T-helper 1 cell treated with Interleukin-12 subunit alpha and Interleukin-12 subunit beta and Interleukin-4 antibody, amounts not matched to agents 30 μg/mL and 1 μg/mL, for 36 hours (primary cell): ENCODE measurements around the gene PM20D1.
"Not testable (repeated sequence)": the region's sequence is repeated elsewhere in the genome, so short reads cannot be mapped to it uniquely, and the experiment has no call there.

Experiments used
- H3K27ac Mint-ChIP-seq: one replicate; pipeline ENCODE4 v1.8.0; 2021; ENCODE audit warnings: mild to moderate bottlenecking, mixed read lengths
- H3K27me3 Mint-ChIP-seq: one replicate; pipeline ENCODE4 v1.8.0; 2021; ENCODE audit warnings: low read depth, mixed read lengths
- H3K36me3 Mint-ChIP-seq: one replicate; pipeline ENCODE4 v1.8.0; 2021; ENCODE audit warnings: low read depth, mixed read lengths
- H3K4me1 Mint-ChIP-seq: one replicate; pipeline ENCODE4 v1.8.0; 2021; ENCODE audit warnings: low read depth, mixed read lengths
- H3K4me3 Mint-ChIP-seq: one replicate; pipeline ENCODE4 v1.8.0; 2021; ENCODE audit warnings: mild to moderate bottlenecking, moderate library complexity, mixed read lengths
- H3K9me3 Mint-ChIP-seq: one replicate; pipeline ENCODE4 v1.8.0; 2021; ENCODE audit warnings: mixed read lengths

PM20D1 gene

GRCh38 chr1:205826016-205826806 is 23.7 kb downstream of the PM20D1 start:
- Mint-ChIP-seq H3K36me3 (no peaks in the 10 kb centered on the region), H3K4me3 (no peak overlapping the region), H3K27ac (no peak overlapping the region), H3K9me3 (no peaks in the 10 kb centered on the region), H3K27me3 (peaks cover 8% of the 10 kb centered on the region), H3K4me1 (peaks cover 13% of the 10 kb centered on the region)

- no peak overlapping the region for H3K4me3 Mint-ChIP-seq
- H3K4me1 Mint-ChIP-seq = peaks cover 13% of the 10 kb centered on the region
- H3K27me3 Mint-ChIP-seq = peaks cover 12% of the 10 kb centered on the region
- H3K9me3 Mint-ChIP-seq = no peaks in the 10 kb centered on the region
- H3K27ac Mint-ChIP-seq = no peak overlapping the region
- no peaks in the 10 kb centered on the region for H3K36me3 Mint-ChIP-seq
Measured at GRCh38 chr1:205824180-205824579, 25.8 kb downstream of the PM20D1 start.

DNA sequence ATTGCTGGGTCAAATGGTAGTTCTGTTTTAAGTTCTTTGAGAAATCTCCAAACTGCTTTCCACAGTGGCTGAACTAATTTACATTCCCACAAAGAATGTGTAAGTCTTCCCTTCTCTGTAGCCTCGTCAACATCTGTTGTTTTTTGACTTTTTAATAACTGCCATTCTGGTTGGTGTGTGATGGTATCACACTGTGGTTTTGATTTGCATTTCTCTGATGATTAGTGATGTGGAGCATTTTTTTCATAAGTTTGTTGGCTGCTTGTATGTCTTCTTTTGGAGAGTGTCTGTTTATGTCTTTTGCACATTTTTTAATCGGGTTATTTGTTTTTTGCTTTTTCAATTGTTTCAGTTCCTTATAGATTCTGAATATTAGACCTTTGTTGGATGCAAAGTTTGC is 26.7 kb downstream of the PM20D1 start:
- not testable (repeated sequence) for H3K27ac Mint-ChIP-seq, H3K36me3 Mint-ChIP-seq, H3K9me3 Mint-ChIP-seq
- Mint-ChIP-seq H3K27me3 (peaks cover 12% of the 10 kb centered on the region), H3K4me3 (peak overlapping the region; percentile 2), H3K4me1 (peaks cover 13% of the 10 kb centered on the region)

DNA sequence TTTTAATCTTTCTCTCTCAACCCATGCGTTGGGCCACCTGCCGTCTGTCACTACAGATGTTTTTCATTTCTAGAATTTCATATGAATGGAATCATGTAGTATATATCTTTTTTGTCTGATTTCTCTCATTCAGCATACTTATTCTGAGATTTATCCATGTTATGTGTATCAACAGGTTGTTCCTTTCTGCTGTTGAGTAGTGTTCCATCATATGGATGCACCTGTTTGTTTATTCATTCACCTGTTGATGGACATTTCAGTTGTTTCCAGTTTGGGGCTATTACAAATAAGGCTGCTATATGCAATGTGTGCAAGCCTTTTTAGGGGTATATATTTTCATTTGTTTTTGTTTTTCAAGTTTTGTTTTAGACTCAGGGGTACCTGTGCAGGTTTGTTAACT is 27.5 kb downstream of the PM20D1 start:
- Mint-ChIP-seq H3K27ac (no peak overlapping the region), H3K36me3 (no peaks in the 10 kb centered on the region), H3K27me3 (peaks cover 12% of the 10 kb centered on the region), H3K4me1 (peaks cover 13% of the 10 kb centered on the region), H3K4me3 (no peak overlapping the region), H3K9me3 (no peaks in the 10 kb centered on the region)

- H3K4me1 Mint-ChIP-seq = peaks cover 8% of the 10 kb centered on the region
- no peak overlapping the region for H3K4me3 Mint-ChIP-seq
- no peaks in the 10 kb centered on the region for H3K9me3 Mint-ChIP-seq
- peaks cover 23% of the 10 kb centered on the region for H3K27me3 Mint-ChIP-seq
- no peaks in the 10 kb centered on the region for H3K36me3 Mint-ChIP-seq
- H3K27ac Mint-ChIP-seq = no peak overlapping the region
Measured at GRCh38 chr1:205817988-205818387, 31.9 kb downstream of the PM20D1 start.

GRCh38 chr1:205817364-205817763 is 32.6 kb downstream of the PM20D1 start:
- peaks cover 23% of the 10 kb centered on the region for H3K27me3 Mint-ChIP-seq
- H3K36me3 Mint-ChIP-seq = peaks cover under 1% of the 10 kb centered on the region
- H3K4me3 Mint-ChIP-seq = no peak overlapping the region
- no peaks in the 10 kb centered on the region for H3K9me3 Mint-ChIP-seq
- H3K27ac Mint-ChIP-seq = no peak overlapping the region
- H3K4me1 Mint-ChIP-seq = peaks cover 9% of the 10 kb centered on the region

- Mint-ChIP-seq H3K27ac (peak overlapping the region; percentile 19), H3K27me3 (peaks cover 19% of the 10 kb centered on the region), H3K36me3 (peaks cover 15% of the 10 kb centered on the region), H3K4me1 (peaks cover 31% of the 10 kb centered on the region), H3K4me3 (peak overlapping the region; percentile 82), H3K9me3 (no peaks in the 10 kb centered on the region)
Measured at GRCh38 chr1:205813755-205814058, 36.2 kb downstream of the PM20D1 start.

DNA sequence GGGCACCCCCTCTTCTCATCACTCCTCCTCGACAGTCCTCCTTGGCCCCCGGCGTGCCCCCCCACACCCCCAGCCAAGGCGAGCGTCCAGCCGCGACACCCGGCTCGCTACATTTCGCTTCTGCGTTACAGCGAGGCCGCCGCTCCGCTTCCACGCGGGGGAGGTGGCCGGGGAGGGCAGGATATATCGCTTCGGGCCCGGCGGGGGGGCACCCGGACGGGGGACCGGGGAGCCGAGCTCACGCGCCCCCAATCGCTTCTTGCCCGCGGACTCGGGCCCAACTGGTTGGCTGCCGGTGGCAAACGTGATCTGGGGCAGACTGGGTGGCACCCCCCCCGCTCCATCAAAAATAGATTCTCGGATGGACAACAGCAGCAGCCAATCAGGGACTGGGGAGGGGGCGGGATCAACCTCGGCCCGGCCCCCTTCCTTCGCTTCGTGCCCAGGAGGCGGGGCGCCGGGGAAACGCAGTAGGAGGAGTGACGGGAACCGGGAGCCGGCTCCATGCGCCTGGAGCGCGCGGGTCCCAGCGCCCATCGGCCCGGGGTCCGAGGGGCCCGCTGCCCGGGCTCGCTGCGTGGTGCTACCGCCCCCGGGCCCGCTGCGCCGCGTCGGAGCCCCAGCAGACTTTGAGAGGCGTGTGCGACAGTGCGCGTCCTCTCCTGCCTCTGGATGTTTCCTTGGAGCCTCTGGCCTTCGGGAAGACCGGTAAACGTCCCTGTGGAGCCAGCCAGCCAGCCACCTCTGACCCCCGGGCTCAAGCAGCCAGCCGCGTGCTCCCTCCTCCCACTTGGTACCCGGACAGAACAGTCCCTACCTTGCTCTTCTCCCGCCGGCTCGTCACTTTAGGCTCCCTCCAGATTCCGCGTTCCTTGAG is 36.8 kb downstream of the PM20D1 start, which contains the start of gene SLC41A1:
TSS of gene SLC41A1 (minus strand) at position 321 of the 877 bp plus-strand sequence. CDS start 2,757 bp downstream, outside the sequence.
- Mint-ChIP-seq H3K9me3 (no peaks in the 10 kb centered on the region), H3K36me3 (peaks cover 15% of the 10 kb centered on the region), H3K4me3 (peak within 1 kb of the TSS; percentile 90), H3K27me3 (peaks cover 19% of the 10 kb centered on the region), H3K4me1 (peaks cover 33% of the 10 kb centered on the region), H3K27ac (peak within 1 kb of the TSS; percentile 65)

- Mint-ChIP-seq H3K36me3 (peaks cover 17% of the 10 kb centered on the region), H3K4me1 (peaks cover 33% of the 10 kb centered on the region), H3K9me3 (no peaks in the 10 kb centered on the region), H3K27ac (peak overlapping the region; percentile 65), H3K27me3 (peaks cover 19% of the 10 kb centered on the region), H3K4me3 (peak overlapping the region; percentile 90)
Measured at GRCh38 chr1:205812271-205812877, 37.6 kb downstream of the PM20D1 start.

- Mint-ChIP-seq H3K27ac (peak overlapping the region; percentile 10), H3K36me3 (peaks cover 20% of the 10 kb centered on the region), H3K4me3 (peak overlapping the region; percentile 90), H3K9me3 (no peaks in the 10 kb centered on the region), H3K4me1 (peaks cover 33% of the 10 kb centered on the region), H3K27me3 (peaks cover 19% of the 10 kb centered on the region)
Measured at GRCh38 chr1:205811660-205812059, 38.3 kb downstream of the PM20D1 start.

DNA sequence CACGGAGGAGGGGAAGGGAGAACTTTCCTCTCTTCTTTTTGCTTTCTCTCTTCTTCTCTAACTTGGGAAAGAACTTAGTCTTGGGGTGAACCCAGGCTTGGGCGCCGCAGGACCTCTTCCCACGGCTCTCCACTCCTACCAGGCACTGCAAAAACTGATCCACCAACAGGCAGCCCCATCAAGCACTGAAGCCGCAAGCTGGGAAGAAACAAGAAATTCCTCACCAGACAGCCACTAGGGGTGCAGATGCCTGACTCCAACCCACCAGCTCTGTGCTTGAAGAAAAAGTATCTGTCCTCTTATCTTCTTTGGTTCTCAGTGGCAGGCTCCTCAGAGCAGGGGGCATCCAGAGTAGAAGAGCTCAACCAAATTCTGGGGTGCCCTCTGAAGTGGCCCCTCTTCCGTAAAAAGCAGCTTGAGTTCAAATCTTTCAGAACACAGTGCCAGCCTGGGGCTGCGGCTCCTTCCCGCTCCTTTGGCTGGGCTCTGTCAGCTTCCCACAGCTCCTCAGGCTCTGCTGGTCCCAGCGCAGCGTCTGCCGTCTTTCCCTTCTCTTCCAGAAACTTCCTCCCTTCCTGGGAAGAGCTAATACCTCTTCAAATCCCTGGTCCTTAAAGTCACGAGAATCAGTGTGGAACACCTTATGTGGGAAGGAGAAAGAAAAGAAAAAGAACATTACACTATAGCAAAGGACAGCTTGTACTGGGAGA is 39.3 kb downstream of the PM20D1 start:
- Mint-ChIP-seq H3K4me3 (no peak overlapping the region), H3K9me3 (no peaks in the 10 kb centered on the region), H3K4me1 (peaks cover 43% of the 10 kb centered on the region), H3K27ac (no peak overlapping the region), H3K36me3 (peaks cover 20% of the 10 kb centered on the region), H3K27me3 (peaks cover 15% of the 10 kb centered on the region)

- Mint-ChIP-seq H3K4me3 (no peak overlapping the region), H3K9me3 (no peaks in the 10 kb centered on the region), H3K27ac (no peak overlapping the region), H3K27me3 (peaks cover 12% of the 10 kb centered on the region), H3K36me3 (peaks cover 20% of the 10 kb centered on the region), H3K4me1 (peaks cover 50% of the 10 kb centered on the region)
Measured at GRCh38 chr1:205809942-205810345, 40.0 kb downstream of the PM20D1 start.

DNA sequence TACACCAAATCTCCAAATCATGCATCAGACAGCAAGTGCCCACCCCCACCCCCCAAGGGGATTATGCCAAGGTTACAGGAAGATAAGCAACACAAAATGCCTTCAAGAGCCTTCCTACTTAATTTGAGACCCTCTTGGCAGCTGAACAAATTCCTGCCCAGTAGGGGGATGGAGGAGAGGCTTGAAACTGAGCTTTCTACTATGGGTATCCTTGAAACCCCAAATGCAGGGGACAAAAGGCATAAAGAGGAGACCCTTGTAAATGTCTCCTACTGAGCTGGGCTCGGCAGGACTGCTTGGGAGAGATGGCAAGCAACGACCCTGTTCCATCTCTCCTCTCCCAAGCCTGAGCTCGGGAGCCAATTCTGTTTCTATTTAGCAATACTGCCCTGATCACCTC is 40.5 kb downstream of the PM20D1 start:
- Mint-ChIP-seq H3K9me3 (no peaks in the 10 kb centered on the region), H3K4me3 (no peak overlapping the region), H3K27ac (no peak overlapping the region), H3K4me1 (peaks cover 52% of the 10 kb centered on the region), H3K27me3 (peaks cover 8% of the 10 kb centered on the region), H3K36me3 (peaks cover 22% of the 10 kb centered on the region)

DNA sequence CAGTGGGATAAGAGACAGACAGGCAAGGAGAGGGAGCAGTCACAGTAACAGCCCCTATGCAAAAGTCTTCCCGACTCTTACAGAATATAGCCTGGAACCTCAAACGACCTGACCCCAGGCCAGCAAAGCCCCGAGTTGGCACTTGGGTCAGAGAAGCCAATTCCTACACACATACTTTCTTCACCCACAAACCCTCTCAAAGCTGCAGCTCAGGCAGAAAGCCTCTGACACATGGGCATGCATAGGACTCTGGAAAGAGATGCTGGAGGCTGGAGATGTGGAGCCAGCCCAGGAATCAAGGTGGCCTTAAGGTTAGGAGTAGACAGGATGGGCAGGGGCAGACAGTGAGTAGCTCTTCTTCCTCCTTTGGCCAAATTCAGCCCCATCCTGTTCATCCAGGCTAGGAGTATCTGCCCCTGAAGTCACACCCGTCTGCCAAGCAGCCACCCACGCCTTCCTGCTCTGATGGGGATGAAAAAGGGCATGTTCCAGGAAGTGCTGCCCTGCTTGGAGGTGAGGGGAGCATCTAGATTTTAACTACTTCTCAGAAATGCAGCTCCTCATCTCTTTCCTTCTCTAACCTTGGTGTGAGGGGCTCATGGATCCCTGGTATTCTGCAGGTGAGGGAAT is 44.7 kb downstream of the PM20D1 start:
- Mint-ChIP-seq H3K4me1 (peaks cover 36% of the 10 kb centered on the region), H3K4me3 (peak overlapping the region; percentile 52), H3K9me3 (no peaks in the 10 kb centered on the region)

More for the DNA sequence above, 44.7 kb downstream of the PM20D1 start:
- no peaks in the 10 kb centered on the region for H3K27me3 Mint-ChIP-seq
- peak overlapping the region; percentile 46 for H3K27ac Mint-ChIP-seq
- H3K36me3 Mint-ChIP-seq = peaks cover 14% of the 10 kb centered on the region
